H1 (cell line): ENCODE measurements around the gene TMIGD1. TPM values are rescaled to one million over a fixed set of nuclear protein-coding genes. Genes with fewer than 3 reads are reported as not detected.

Experiments
- BRCA1 ChIP-seq: IDR thresholded peaks from 2 replicates; pipeline ENCODE4 v1.6.1; 2012; ENCODE audit warnings: low read depth, low read length, improper control_type of control experiment
- CEBPB ChIP-seq: IDR thresholded peaks from 2 replicates; pipeline ENCODE4 v1.6.1; 2012; ENCODE audit warnings: low read depth, low read length
- CHD2 ChIP-seq: IDR thresholded peaks from 2 replicates; pipeline ENCODE4 v1.6.1; 2012; ENCODE audit warnings: low read length, improper control_type of control experiment
- E2F6 ChIP-seq: IDR thresholded peaks from 2 replicates; pipeline ENCODE4 v1.6.1; 2012; ENCODE audit warnings: inconsistent platforms
- EZH2 ChIP-seq: fragments of 200-600 bp; sonication (generic); IDR thresholded peaks from 2 replicates; pipeline ENCODE4 v1.7.1; 2012; ENCODE audit warnings: low read depth, mild to moderate bottlenecking, moderate library complexity, low read length, inconsistent platforms; ENCODE audit not compliant: severe bottlenecking
- HDAC6 ChIP-seq: IDR thresholded peaks from one replicate; pipeline ENCODE4 v1.7.1; 2012; ENCODE audit warnings: low read depth, mild to moderate bottlenecking, inconsistent platforms, low read length, moderate library complexity
- JUN ChIP-seq: IDR thresholded peaks from 2 replicates; pipeline ENCODE4 v1.6.1; 2011; ENCODE audit warnings: low read depth, mild to moderate bottlenecking, improper control_type of control experiment, low read length
- NANOG ChIP-seq: IDR thresholded peaks from 2 replicates; pipeline ENCODE4 v1.6.1; 2011; ENCODE audit warnings: low read length, low read depth, mild to moderate bottlenecking, inconsistent platforms; ENCODE audit not compliant: insufficient read depth, poor library complexity, severe bottlenecking
- RNF2 ChIP-seq: fragments of 200-900, 300-1000 bp; sonication (generic); IDR thresholded peaks from 2 replicates; pipeline ENCODE4 v1.7.1; 2016; ENCODE audit warnings: borderline replicate concordance, low read depth, mild to moderate bottlenecking, antibody characterized with exemption, low read length; ENCODE audit not compliant: poor library complexity, severe bottlenecking; ENCODE audit errors: missing control alignments
- SP2 ChIP-seq: IDR thresholded peaks from 2 replicates; pipeline ENCODE4 v1.6.1; 2012; ENCODE audit warnings: mild to moderate bottlenecking, low read length, inconsistent platforms
- SP4 ChIP-seq: IDR thresholded peaks from 2 replicates; pipeline ENCODE4 v1.6.1; 2012; ENCODE audit warnings: low read length, inconsistent platforms
- polyA plus RNA-seq, 7 experiments: library from polyadenylated mRNA; depleted of rRNA in 3 of 7; stranded (reverse) in 5 of 7; unstranded in 2 of 7; fragments of >200 nt in 5 of 7; fragments of 200-250 nt in 2 of 7; gene quantifications; 1 replicate in 5 of 7; 2 replicates in 1 of 7; 4 replicates in 1 of 7; pipeline versions ENCODE4 v1.2.1 to v1.2.3, GENCODE V29; 2011 to 2013; ENCODE audit warnings: missing spikeins in 2 of 7, mixed read lengths in 2 of 7
- total RNA-seq: library from RNA; stranded (reverse); fragmentation: NEBNext Ultra II Directional; extraction: Animal tissue kit (Norgen Biotek cat#: 25700); gene quantifications from 2 replicates; pipeline ENCODE4 v1.2.1, GENCODE V29; 2021
- TF ChIP-seq, protein P1 (sequence below): fragments of 300-600 bp; sonication (generic); IDR thresholded peaks from 2 replicates; pipeline ENCODE4 v1.7.1; 2012; ENCODE audit warnings: low read length, moderate library complexity, mild to moderate bottlenecking, inconsistent platforms; ENCODE audit not compliant: insufficient replicate concordance

Gene TMIGD1
- total and polyA plus RNA-seq, 2 of the 8 experiments (the other 6 are each of a cell fraction or from before 2014, with no cell fraction given): not detected

DNA sequence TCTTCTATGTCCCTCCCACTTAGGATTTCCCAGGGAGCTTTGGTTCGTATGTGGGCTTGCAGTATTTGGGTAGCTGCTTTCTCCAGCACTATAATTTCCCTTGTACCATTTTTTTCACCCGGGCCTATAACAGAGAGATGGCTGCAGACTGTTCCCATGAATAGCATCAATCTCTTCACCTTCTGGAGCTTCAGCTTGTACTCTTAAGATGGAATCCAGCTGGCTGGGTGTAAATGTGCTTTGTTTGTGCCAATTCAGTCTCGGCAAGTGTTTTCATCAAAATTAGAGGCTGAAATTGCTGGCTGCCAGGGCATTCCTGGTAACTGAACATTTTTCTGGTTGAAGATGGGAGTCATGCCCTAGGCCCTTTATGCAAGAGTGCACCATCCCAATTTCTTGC is 32.7 kb upstream of the TMIGD1 start (continued):
- TF ChIP-seq, protein P1, sequence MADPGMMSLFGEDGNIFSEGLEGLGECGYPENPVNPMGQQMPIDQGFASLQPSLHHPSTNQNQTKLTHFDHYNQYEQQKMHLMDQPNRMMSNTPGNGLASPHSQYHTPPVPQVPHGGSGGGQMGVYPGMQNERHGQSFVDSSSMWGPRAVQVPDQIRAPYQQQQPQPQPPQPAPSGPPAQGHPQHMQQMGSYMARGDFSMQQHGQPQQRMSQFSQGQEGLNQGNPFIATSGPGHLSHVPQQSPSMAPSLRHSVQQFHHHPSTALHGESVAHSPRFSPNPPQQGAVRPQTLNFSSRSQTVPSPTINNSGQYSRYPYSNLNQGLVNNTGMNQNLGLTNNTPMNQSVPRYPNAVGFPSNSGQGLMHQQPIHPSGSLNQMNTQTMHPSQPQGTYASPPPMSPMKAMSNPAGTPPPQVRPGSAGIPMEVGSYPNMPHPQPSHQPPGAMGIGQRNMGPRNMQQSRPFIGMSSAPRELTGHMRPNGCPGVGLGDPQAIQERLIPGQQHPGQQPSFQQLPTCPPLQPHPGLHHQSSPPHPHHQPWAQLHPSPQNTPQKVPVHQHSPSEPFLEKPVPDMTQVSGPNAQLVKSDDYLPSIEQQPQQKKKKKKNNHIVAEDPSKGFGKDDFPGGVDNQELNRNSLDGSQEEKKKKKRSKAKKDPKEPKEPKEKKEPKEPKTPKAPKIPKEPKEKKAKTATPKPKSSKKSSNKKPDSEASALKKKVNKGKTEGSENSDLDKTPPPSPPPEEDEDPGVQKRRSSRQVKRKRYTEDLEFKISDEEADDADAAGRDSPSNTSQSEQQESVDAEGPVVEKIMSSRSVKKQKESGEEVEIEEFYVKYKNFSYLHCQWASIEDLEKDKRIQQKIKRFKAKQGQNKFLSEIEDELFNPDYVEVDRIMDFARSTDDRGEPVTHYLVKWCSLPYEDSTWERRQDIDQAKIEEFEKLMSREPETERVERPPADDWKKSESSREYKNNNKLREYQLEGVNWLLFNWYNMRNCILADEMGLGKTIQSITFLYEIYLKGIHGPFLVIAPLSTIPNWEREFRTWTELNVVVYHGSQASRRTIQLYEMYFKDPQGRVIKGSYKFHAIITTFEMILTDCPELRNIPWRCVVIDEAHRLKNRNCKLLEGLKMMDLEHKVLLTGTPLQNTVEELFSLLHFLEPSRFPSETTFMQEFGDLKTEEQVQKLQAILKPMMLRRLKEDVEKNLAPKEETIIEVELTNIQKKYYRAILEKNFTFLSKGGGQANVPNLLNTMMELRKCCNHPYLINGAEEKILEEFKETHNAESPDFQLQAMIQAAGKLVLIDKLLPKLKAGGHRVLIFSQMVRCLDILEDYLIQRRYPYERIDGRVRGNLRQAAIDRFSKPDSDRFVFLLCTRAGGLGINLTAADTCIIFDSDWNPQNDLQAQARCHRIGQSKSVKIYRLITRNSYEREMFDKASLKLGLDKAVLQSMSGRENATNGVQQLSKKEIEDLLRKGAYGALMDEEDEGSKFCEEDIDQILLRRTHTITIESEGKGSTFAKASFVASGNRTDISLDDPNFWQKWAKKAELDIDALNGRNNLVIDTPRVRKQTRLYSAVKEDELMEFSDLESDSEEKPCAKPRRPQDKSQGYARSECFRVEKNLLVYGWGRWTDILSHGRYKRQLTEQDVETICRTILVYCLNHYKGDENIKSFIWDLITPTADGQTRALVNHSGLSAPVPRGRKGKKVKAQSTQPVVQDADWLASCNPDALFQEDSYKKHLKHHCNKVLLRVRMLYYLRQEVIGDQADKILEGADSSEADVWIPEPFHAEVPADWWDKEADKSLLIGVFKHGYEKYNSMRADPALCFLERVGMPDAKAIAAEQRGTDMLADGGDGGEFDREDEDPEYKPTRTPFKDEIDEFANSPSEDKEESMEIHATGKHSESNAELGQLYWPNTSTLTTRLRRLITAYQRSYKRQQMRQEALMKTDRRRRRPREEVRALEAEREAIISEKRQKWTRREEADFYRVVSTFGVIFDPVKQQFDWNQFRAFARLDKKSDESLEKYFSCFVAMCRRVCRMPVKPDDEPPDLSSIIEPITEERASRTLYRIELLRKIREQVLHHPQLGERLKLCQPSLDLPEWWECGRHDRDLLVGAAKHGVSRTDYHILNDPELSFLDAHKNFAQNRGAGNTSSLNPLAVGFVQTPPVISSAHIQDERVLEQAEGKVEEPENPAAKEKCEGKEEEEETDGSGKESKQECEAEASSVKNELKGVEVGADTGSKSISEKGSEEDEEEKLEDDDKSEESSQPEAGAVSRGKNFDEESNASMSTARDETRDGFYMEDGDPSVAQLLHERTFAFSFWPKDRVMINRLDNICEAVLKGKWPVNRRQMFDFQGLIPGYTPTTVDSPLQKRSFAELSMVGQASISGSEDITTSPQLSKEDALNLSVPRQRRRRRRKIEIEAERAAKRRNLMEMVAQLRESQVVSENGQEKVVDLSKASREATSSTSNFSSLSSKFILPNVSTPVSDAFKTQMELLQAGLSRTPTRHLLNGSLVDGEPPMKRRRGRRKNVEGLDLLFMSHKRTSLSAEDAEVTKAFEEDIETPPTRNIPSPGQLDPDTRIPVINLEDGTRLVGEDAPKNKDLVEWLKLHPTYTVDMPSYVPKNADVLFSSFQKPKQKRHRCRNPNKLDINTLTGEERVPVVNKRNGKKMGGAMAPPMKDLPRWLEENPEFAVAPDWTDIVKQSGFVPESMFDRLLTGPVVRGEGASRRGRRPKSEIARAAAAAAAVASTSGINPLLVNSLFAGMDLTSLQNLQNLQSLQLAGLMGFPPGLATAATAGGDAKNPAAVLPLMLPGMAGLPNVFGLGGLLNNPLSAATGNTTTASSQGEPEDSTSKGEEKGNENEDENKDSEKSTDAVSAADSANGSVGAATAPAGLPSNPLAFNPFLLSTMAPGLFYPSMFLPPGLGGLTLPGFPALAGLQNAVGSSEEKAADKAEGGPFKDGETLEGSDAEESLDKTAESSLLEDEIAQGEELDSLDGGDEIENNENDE: no peak
- TF ChIP-seq BRCA1: no peak
- no peak for TF ChIP-seq CEBPB
- TF ChIP-seq NANOG: no peak
- no peak for TF ChIP-seq CHD2
- no peak for TF ChIP-seq HDAC6
- no peak for TF ChIP-seq JUN
- no peak for TF ChIP-seq E2F6
- no peak for TF ChIP-seq EZH2
- no peak for TF ChIP-seq SP4
- TF ChIP-seq RNF2: no peak
- no peak for TF ChIP-seq SP2
